Thoracic aorta (tissue), 2 donors: ENCODE results near the gene ANKRD23. TPM values are rescaled to one million over a fixed set of nuclear protein-coding genes. Genes with fewer than 3 reads are reported as not detected.

Experiments used
- ATAC-seq: fragments of 150-250 bp; one replicate; pipeline ENCODE4 v1.8.0; 2017; ENCODE audit warnings: low read depth; ENCODE audit not compliant: insufficient number of reproducible peaks, low FRiP score
- DNase-seq: peaks from one replicate; pipeline ENCODE4 v3.0.0-alpha.2; 2020; ENCODE audit warnings: low spot score
- H3K27ac ChIP-seq, 2 donors: fragments of 200-600 bp; sonication (generic); 1 replicate in 1 of 2; 2 replicates in 1 of 2; pipeline ENCODE4 v1.5.1; 2016; ENCODE audit warnings: mild to moderate bottlenecking in 2 of 2, moderate library complexity in 2 of 2
- H3K27me3 ChIP-seq: fragments of 200-600 bp; sonication (generic); replicated peaks from 2 replicates; pipeline ENCODE4 v1.6.0; 2016; ENCODE audit warnings: mild to moderate bottlenecking; ENCODE audit not compliant: insufficient read depth
- H3K36me3 ChIP-seq: fragments of 200-600 bp; sonication (generic); one replicate; pipeline ENCODE4 v1.5.1; 2016
- H3K4me1 ChIP-seq, 2 donors: fragments of 200-600 bp; sonication (generic); 1 replicate in 1 of 2; 2 replicates in 1 of 2; pipeline versions ENCODE4 v1.5.1 to v1.6.0; 2016; ENCODE audit warnings: low read depth in 2 of 2, mild to moderate bottlenecking in 1 of 2; ENCODE audit not compliant: control insufficient read depth in 1 of 2
- H3K4me3 ChIP-seq: fragments of 200-600 bp; sonication (generic); 2 replicates; pipeline ENCODE4 v1.5.1; 2016; ENCODE audit warnings: mild to moderate bottlenecking
- H3K9me3 ChIP-seq: fragments of 200-600 bp; sonication (generic); 2 replicates; pipeline ENCODE4 v1.5.1; 2016
- total RNA-seq, 2 donors: library from RNA; depleted of rRNA; stranded (reverse); fragments of >200 nt; gene quantifications; one replicate each; pipeline versions ENCODE4 v1.1.0 to v1.2.3, GENCODE V29; 2016
- TF ChIP-seq, protein P1 (sequence below): fragments of 200-600 bp; sonication (generic); IDR thresholded peaks from one replicate; pipeline ENCODE4 v1.5.1; 2019; ENCODE audit warnings: antibody characterized with exemption

ANKRD23 gene
- total RNA-seq, 2 donors from 2014 or later, result 6.0 to 8.4 TPM

DNA sequence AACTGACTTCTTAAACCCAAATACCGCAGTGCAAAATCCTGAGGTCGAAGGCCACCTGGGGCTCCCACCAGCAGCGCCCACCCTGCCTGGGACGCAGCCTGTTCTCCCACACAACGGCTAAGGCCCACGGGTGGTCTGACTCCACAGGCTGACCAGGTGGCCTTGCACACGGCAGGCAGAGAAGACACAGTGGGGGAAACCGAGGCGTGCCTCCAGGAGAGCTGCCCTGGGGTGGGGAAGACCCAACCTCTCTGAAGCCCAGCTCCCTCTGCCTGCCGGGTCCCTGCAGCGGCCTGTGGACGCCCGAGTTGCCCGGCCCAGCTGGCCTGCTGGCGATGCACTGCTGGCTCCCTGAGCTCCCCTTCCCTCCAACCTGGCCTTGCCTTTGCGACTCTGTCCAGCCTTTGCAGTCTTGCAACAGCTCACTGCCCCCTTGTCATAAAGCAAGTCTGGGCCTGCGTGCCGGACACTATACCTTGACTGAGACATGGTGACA is 35.8 kb upstream of the ANKRD23 start:
- no peaks in the 10 kb centered on the region for H3K9me3 ChIP-seq
- TF ChIP-seq, protein P1, sequence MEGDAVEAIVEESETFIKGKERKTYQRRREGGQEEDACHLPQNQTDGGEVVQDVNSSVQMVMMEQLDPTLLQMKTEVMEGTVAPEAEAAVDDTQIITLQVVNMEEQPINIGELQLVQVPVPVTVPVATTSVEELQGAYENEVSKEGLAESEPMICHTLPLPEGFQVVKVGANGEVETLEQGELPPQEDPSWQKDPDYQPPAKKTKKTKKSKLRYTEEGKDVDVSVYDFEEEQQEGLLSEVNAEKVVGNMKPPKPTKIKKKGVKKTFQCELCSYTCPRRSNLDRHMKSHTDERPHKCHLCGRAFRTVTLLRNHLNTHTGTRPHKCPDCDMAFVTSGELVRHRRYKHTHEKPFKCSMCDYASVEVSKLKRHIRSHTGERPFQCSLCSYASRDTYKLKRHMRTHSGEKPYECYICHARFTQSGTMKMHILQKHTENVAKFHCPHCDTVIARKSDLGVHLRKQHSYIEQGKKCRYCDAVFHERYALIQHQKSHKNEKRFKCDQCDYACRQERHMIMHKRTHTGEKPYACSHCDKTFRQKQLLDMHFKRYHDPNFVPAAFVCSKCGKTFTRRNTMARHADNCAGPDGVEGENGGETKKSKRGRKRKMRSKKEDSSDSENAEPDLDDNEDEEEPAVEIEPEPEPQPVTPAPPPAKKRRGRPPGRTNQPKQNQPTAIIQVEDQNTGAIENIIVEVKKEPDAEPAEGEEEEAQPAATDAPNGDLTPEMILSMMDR, result no peak
- no peak for DNase-seq
- no peaks in the 10 kb centered on the region for H3K36me3 ChIP-seq
- no peaks in the 10 kb centered on the region for H3K4me1 ChIP-seq
- no peaks in the 10 kb centered on the region for H3K27me3 ChIP-seq
- no peak for ATAC-seq
- no peak overlapping the region for H3K27ac ChIP-seq
- H3K4me3 ChIP-seq, result no peak overlapping the region

DNA sequence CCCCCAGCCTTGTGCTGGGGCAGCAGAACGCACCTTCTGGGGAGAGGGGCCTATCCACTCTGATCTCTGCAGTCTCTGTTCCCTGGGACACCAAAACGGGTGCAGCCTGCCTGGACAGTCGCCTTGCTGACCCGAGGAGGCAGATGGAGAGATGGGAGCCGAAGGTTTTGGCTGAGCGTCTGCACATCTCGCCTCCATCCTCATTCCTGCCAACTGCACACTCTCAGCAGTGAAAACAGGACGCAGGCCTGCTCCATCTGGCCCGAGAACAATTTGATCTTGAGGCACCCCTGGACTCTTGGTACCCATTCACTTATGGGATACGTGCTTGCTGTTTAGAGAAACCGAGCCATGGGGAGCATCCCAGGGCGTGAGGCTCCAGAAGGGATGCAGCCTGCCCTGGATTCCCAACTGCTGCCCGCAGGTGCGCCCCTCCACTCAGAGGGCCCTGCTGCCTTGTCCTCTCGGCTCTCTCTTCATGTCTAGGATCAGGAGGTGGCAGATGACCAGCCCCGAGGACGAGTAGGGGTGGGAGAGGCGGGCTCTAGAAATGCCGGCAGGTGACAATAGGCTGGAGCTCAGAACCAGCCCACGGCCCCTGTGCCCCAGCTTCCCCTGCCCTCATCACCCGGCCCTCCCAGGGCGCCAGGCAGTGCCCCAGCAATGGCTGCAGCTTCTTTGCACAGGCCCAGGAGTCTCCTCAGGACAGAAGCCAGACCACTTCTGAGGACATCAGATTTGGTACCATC is 35.1 kb upstream of the ANKRD23 start:
- Histone ChIP-seq H3K4me1 (peaks cover 1 to 4% of the 10 kb centered on the region in 2 donors), H3K27me3 (no peaks in the 10 kb centered on the region), H3K27ac (no peak overlapping the region), H3K36me3 (no peaks in the 10 kb centered on the region), H3K9me3 (no peaks in the 10 kb centered on the region), H3K4me3 (no peak overlapping the region)
- no peak for DNase-seq
- no peak for ATAC-seq
- TF ChIP-seq, protein P1, result no peak

DNA sequence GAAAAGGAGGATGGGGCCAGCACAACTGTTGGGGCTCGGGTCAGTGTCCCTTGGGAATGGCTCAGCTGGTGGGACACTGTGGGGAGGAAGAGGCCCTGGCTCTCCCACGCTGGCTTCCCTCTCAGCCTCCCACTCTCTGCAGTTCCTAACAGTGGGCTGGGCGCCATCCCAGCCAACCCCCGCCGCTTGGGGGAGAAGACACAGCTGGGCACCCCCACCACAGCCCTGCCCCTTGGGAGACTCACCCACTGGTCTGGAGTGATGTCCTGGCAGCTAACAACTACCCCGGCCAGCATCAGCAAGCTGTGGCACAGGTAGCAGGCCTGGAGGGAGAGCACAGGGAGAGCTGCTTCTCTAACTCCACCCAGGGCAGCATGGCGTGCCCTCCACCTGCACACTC is 34.4 kb upstream of the ANKRD23 start:
- Histone ChIP-seq H3K4me1 (peaks cover 9 to 12% of the 10 kb centered on the region in 2 donors), H3K27me3 (no peaks in the 10 kb centered on the region), H3K4me3 (no peak overlapping the region), H3K27ac (no peak overlapping the region), H3K9me3 (no peaks in the 10 kb centered on the region), H3K36me3 (no peaks in the 10 kb centered on the region)
- ATAC-seq (no peak), DNase-seq (no peak)
- TF ChIP-seq, protein P1, result no peak

DNA sequence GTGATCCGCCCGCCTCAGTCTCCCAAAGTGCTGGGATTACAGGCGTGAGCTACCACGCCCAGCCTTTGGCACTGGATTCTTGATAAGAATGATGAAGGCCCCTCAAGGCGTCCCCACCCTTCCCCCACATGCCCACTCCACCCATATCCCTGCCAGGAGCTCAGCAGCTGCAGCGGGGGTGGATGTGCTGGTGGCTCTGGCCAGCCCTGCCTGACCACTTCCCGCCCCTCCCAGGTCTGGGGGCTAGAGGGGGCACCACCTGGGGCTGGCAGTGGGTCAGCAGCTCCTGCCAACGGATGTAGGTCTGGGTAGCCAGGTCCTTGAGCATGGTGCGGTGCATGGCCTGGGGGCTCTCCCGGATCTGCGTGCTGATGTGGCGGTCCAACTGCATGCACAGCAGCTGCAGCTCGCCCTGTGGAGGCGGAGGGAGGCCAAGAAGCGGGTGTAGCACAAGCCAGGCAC is 33.8 kb upstream of the ANKRD23 start:
- TF ChIP-seq, protein P1, result no peak
- no peak overlapping the region for H3K4me3 ChIP-seq
- H3K9me3 ChIP-seq, result no peaks in the 10 kb centered on the region
- DNase-seq (no peak), ATAC-seq (no peak)
- H3K27me3 ChIP-seq, result no peaks in the 10 kb centered on the region
- H3K36me3 ChIP-seq, result no peaks in the 10 kb centered on the region
- peaks cover 10 to 17% of the 10 kb centered on the region in 2 donors for H3K4me1 ChIP-seq
- no peak overlapping the region for H3K27ac ChIP-seq

DNA sequence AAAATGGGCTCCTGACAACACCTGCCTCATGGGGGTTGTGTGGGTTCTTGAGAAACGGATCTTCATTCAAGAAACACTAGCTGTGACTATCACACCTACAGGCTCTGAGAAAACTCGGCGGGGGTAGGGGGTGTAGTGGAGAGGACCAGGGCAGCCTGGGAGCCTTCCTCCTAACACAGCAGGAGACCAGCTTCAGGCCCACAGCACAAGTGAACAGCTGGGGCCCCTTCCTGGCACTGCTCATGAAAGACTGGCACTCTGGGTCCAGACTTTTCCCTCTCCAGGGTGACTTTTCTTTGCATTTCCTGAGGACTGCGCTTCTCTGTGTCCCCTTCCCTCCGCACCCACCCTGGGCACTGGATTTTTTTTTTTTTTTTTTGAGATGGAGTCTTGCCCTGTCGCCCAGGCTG is 33.2 kb upstream of the ANKRD23 start:
- DNase-seq, result no peak
- no peaks in the 10 kb centered on the region for H3K9me3 ChIP-seq
- no peak overlapping the region for H3K4me3 ChIP-seq
- H3K27me3 ChIP-seq, result no peaks in the 10 kb centered on the region
- no peak for ATAC-seq
- peaks cover 10 to 20% of the 10 kb centered on the region in 2 donors for H3K4me1 ChIP-seq
- H3K27ac ChIP-seq, result no peak overlapping the region
- no peaks in the 10 kb centered on the region for H3K36me3 ChIP-seq
- TF ChIP-seq, protein P1, result no peak
